ENCODE data around the gene STT3B.

The STT3B gene

DNA sequence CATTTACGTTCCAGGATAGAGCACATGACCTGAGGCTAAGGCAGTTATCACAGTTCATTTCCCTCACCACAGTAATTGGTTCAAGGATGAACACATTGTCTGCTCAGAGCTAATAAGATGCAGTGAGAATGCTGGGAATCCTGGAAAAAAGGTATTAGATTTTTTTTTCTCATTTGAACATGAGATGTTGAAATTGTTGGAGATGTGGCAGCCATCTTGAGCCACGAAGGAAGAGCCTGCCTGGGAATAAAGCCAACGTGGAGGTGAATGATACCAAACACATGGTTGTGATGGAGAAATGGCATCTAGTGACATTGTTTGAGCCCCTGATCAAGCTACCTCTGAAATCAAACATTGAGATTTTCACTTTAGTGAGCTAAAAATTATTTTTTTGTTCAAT is 16.0 kb upstream of the STT3B start:
- no peak for DNase-seq

- DNase-seq: no peak
These were observed 11.3 kb upstream of the STT3B start for GRCh38 chr3:31521468-31521867.

DNA sequence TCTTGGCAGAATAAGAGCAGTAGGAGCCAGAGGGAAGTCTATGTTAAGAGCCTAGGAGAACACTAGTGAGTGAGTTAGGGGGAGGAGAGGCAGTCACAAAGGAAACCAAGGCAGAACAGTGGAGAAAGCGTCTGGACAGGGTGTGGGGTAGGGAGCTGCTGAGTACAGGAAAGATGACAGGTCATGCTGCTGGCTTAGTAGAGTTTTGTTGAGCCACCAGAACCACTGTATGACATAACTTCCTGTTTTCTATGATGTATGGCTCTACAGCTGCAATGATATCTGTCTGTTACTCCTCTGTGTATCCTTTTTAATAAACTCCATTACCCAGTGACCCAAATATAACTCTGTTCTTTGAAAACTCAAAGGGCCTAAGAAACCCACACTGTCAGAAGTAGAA is 10.6 kb upstream of the STT3B start:
- no peak for DNase-seq

GRCh38 chr3:31523543-31523942 is 9.2 kb upstream of the STT3B start:
- no peak for DNase-seq

GRCh38 chr3:31525532-31525931 is 7.2 kb upstream of the STT3B start:
- no peak for DNase-seq

DNA sequence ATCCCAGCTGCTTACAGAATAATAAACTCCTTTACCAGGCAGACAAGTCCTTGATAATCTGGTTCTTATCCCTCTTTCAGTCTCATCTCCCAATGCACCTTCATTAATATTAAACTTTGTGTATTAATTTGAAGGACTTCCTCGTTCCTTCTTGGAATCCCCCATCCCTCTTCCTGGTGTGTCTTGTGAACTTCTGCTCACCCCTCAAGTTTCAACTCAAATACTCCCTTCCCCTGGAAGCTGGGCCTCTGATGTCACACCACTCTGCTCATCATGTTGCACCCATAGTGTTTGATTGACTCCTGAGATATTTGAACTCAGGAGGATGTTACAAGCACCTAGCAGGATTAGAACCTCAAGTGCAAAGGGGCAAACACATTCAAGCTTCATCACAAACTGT is 3.3 kb upstream of the STT3B start:
- DNase-seq: no peak

- DNase-seq: no peak
These were observed 2.4 kb upstream of the STT3B start for GRCh38 chr3:31530039-31530959.

DNA sequence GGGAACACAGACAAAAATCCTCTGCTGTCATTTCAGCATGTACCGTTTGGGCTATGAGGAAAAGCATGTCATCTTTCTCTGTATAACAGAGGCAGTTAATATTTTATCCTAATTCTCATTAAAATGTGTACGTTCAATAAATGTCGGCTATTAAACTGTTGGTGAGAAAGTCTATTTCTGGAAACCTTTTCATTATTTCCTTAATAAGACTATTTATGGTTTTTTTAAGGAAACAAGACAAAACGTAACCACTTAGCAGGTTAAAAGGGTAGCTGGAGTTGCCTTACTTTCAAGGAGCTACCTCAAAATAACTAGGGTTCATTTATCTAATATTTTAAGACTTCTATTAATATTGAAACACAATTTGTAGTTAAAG is 1.8 kb upstream of the STT3B start:
- DNase-seq: no peak

DNA sequence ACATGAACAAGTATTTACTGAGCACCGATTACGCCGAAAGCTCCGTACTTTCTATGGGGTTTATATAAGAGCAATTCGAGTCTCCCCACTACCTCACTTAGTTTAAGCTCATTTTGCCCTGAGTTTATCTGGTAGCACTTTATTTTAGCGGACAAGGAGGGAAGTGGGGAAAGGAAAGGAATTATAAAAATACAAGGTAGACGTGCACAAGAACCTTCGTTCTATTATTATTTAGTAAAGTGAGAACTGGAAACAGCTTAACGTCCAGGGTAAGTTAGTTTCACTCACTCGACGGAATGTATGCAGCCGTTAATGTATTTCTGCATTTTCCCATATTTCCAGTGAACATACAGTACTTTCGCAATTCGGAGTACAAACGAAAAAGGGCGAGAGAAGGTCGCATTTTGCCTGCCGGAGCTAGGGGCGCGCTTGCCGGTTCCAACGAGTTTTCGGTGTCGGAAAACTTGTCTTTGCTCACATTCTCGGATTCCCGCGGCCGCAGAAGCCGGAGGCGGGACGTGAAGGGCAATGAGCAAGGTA is 1.2 kb upstream of the STT3B start:
- no peak for DNase-seq

- DNase-seq: peak; percentile 86 to 100 (median 98)
These were observed 636 bp upstream of the STT3B start for GRCh38 chr3:31531992-31532586.

- DNase-seq: peak in 44 of 56 donors; percentile 13 to 76 (median 48)
These were observed 692 bp downstream of the STT3B start for GRCh38 chr3:31533169-31534064.

DNA sequence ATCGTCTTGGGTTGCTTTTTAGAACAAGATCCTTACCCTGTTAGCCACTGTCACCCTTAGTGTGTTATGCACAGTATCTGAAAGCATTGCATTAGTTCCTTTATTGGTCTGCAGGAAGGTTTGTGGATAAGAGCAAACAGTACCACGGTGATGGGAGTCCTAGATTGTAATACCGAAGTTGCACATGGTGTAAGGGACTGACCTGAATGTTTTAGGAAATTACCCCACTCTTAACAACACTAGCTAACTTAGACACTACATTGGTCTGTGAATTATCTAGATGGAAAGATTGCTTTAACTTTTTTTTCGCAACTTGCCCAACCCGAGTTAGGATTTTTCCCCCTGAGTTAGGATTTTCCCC is 1.3 kb downstream of the STT3B start:
- DNase-seq: no peak

DNA sequence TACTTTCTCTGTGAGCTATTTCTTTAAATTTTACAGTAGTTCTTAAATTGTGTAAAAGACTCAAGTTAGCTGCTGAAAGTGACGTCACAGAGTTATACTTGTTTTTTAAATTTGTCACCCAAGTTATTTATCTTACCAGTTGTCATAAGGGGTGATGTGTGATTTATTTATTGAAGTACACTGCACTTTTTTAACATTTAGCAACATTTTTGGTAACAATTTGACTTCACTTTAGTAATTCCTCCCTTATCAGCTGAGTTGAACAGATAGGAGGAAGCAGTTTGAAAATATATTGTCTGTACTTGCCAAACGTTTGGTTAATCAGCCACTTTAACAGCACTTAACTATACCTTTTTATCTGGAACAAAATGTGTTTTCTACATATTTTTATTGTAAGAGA is 3.8 kb downstream of the STT3B start:
- DNase-seq: no peak

- no peak for DNase-seq
These were observed 6.1 kb downstream of the STT3B start for GRCh38 chr3:31538801-31539200.

DNA sequence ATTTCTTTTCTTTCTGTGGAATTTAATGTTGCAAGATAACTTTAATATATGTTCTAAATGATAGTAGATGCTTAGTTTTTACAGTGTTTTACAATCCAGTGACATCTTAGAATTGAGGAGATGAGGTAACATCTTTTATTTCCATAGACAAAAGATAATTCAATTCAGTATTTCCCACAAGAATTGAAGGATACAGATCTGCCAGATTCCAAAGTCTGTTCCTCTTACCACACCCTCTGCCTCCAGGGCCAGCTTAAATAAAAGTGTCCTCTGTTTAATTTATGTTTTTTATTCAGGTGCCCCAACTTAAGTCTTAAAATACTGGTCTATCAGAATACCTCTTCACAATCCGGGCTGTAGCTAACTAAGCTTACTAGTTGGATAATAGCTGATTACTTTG is 6.5 kb downstream of the STT3B start:
- DNase-seq: no peak

- DNase-seq: no peak
These were observed 8.4 kb downstream of the STT3B start for GRCh38 chr3:31541089-31541488.

GRCh38 chr3:31542246-31542645 is 9.5 kb downstream of the STT3B start:
- no peak for DNase-seq

DNA sequence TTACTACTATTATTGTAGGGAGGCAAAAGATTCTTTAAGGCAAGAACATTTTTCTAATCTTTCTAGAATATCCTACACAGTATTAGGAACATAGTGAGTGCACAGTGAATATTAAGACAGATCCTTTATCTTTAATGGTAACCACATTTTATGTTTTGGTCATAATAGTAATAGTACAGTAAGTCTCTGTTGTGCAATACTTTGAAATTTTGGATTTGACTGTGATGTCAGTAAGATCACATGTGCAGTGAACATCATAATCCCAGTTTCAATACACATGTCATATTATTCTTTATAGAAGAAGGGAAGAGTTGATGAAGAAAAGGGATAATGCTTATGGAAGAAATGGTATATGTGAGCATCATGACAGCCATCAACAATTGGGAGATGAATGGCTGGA is 10.7 kb downstream of the STT3B start:
- no peak for DNase-seq

- no peak for DNase-seq
These were observed 11.9 kb downstream of the STT3B start for GRCh38 chr3:31544634-31545033.

DNA sequence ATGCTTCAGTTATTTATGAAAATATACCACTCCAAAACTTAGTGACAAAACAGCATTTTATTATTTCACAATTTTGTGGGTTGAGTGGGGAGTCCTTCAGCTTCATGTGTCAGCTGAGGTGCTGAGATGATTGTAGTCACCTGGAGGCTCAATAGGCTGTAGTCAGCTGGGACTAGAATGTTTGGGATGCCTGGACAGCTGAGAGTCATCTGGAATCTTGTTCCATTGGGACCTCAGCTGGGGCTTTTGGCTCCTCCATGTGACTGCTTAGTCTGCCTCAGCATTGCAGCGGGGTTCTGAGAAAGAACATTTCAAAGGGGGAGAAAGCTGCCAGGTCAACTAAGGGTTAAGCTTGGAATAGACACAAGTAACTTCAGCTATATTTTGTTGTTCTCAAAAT is 13.4 kb downstream of the STT3B start:
- no peak for DNase-seq

GRCh38 chr3:31546725-31547124 is 14.0 kb downstream of the STT3B start:
- DNase-seq: no peak
